Esophagus muscularis mucosa (tissue), 3 donors: Measurements from ENCODE around the gene SFTA2.

ENCODE experiments used
- POLR2A ChIP-seq: fragments of 450-650 bp; IDR thresholded peaks from one replicate; pipeline ENCODE4 v1.6.1; 2017; ENCODE audit warnings: antibody characterized with exemption, moderate library complexity, mild to moderate bottlenecking, low read depth
- POLR2AphosphoS5 ChIP-seq, 2 donors: sonication (generic); formaldehyde crosslinking; IDR thresholded peaks; one replicate each; pipeline ENCODE4 v1.6.1; 2017; ENCODE audit warnings: antibody characterized with exemption in 2 of 2
- TF ChIP-seq, protein P1 (sequence below), 3 experiments: fragments of 200-600 bp in 2 of 3; fragments of 450-650 bp in 1 of 3; sonication (generic) in 2 of 3; IDR thresholded peaks; one replicate each; pipeline ENCODE4 v1.5.1; 2017 to 2019; ENCODE audit warnings: antibody characterized with exemption in 3 of 3, mild to moderate bottlenecking in 2 of 3, moderate library complexity in 1 of 3

DNA sequence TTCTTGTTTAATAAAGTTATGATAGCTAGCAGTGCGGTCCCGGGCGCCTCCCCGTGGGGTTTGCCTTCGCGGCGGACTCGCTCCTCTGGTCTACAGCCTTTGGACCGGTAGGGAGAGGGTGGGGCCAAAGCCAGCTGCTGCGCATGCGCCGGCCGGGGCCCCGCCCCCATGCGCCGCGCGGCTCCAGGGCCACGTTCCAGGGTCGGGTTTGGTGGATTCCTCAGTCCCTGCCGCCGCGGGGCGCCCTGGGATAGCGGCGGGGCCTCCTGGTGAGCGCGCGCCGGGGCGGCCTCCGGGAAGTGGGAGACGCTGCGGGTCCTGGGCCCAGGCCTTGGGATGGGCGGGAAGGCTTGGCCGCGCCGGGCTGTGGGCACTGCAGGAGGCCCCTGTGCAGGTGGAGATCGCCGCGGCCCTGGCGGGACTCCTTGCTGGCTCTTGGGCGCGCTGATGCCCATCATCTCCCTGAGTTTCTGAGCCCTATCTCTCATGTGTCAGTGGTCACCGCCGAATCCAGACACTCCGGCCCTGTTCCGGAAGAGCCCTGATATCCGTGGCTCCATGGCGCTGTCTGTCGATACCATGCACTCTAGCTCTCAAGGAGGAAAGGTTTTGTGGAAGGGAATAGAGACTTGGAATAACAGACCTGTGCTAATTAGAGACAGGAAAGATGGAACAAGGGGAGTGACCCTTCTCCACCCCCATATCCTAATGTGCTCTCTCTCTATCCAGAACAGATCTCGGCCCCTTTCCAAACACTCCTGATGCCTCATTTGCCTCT is 17.7 kb downstream of the SFTA2 start, which contains the start of gene VARS2:
- peak; percentile 74 for TF ChIP-seq POLR2A
- TF ChIP-seq POLR2AphosphoS5 (IDR thresholded peaks at IDR 0.05) = peak; percentile 89 to 95
- TF ChIP-seq, protein P1, sequence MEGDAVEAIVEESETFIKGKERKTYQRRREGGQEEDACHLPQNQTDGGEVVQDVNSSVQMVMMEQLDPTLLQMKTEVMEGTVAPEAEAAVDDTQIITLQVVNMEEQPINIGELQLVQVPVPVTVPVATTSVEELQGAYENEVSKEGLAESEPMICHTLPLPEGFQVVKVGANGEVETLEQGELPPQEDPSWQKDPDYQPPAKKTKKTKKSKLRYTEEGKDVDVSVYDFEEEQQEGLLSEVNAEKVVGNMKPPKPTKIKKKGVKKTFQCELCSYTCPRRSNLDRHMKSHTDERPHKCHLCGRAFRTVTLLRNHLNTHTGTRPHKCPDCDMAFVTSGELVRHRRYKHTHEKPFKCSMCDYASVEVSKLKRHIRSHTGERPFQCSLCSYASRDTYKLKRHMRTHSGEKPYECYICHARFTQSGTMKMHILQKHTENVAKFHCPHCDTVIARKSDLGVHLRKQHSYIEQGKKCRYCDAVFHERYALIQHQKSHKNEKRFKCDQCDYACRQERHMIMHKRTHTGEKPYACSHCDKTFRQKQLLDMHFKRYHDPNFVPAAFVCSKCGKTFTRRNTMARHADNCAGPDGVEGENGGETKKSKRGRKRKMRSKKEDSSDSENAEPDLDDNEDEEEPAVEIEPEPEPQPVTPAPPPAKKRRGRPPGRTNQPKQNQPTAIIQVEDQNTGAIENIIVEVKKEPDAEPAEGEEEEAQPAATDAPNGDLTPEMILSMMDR (IDR thresholded peaks at IDR 0.05) = peak; percentile 36 to 69 (median 46)
